HUDEP-2 (cell line): ENCODE data around the gene FOXL2NB.
"Not testable (repeated sequence)": the region's sequence is repeated elsewhere in the genome, so short reads cannot be mapped to it uniquely, and the experiment has no call there.

Experiments used
- DNase-seq, 76 experiments: peaks; one replicate each; lab custom pipeline; 2025; ENCODE audit not compliant: unreplicated experiment in 76 of 76; lab: John Stamatoyannopoulos, UW

FOXL2NB gene

DNA sequence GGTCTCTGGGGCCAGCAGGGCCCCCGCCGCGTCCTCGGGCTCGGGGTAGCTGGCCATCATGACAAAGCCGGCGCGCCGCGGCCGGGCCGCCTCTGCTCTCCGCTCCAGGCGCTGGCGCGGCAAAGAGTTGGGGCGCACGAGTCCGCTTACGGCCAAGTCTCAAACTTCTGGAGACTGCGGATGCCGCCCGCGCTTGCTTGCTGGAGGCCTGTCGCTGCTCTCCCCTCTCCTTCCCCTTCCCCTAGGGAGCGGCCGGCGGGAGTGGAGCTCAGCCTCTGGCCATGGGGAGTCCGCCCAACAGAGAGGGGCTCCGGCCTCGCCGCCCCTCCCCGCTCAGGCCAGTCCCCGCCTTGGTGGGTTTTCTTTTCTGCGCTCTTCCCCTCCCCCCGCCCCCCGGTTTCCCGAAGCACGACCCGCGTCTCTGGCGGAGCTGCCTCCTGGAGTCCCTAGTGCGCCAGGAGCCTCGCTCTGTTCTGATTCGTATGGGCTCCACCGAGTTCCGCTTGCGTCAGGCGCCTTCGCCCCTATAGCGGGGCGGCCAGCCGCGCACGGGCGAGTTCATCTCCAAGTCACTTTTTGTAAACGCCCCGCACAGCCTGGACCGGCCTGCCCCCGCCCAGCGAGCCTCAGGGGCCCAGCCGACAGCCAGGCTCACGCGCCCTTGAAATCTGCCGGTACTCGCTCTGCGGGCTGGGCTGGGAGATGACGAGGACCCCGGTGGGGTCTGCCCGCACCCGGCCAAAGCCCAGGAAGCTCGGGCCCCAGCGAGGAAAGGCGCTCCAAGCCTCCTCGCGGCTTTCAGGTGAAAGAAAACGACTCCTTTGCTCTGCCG is at the start of gene FOXL2NB, which contains the start of gene FOXL2:
Gene FOXL2NB (plus strand): TSS at position 555 of the 832 bp plus-strand sequence. CDS start 148 bp downstream, at position 703.
Gene FOXL2 (minus strand): TSS at position 475 of the 832 bp plus-strand sequence. CDS start 415 bp downstream, at position 60.
- peak in 4 of 76 experiments; percentile 16 to 33 (median 21) for DNase-seq

DNA sequence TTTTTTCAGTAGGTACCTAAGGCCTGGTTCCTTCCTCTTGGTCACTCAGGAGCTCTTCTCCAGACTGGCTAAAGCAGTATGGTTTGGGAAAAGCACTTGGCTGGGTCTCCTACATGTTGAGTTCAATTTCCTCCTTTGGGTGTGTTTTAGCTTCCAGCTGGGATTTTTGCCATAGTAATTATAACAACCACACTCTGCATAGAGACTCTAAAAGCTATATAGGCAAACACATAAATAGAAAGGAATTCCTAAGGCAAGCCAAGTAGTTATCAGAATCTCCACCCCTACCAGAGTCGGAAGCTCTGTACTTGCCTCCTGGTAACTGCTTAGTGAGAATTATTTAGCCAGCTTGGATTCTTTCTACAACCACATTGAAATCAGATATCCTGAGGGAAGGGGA is 48.7 kb upstream of the FOXL2NB start:
- DNase-seq, result no peak

DNA sequence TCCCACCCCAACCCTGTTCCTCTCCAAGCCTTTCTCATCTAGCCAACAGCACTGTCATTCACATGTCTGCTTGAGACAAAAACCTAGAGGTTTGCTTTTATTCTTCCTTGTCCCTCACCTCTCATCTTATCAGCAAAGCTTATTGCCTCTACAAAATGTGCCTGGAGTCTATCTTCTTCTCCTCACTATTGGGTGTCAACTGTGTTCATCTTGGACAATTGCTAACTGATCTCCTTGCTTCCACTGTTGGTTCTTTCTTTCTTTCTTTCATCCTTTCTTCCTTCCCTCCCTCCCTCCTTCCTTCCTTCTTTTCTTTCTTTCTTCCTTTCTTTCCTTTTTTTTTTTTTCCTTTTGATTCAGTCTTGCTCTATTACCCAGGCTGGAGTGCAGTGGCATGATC is 48.3 kb upstream of the FOXL2NB start:
- no peak for DNase-seq

DNA sequence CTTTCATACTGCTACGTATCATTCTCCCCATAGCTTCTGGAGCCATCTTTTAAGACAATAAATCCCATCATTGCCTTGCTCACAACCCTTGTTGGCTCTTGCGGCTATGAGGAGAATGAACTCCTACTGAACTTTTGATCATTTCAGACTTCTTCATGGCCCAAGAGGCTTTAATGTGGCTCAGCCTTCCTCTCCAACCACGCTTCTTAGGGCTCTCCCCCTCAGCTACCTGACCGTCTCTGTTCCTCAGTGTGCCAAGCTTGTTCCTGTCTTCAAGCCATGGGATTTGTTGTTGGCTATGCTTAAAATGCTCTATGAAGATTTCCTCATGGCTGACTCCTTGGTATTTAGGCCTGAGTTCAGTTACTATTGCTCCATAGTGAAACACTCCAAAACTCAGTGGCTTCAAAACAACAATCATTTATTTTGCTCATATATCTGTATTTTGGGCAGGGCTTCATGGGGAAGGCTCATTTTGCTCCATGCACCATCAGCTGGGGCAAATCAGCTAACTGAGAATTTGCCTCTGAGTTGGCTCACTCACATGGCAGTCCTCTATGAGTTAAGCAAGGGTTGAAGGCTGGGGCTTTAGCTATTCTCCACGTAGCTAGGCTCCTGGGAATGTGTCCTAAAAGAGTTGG is 47.5 kb upstream of the FOXL2NB start:
- no peak for DNase-seq

DNA sequence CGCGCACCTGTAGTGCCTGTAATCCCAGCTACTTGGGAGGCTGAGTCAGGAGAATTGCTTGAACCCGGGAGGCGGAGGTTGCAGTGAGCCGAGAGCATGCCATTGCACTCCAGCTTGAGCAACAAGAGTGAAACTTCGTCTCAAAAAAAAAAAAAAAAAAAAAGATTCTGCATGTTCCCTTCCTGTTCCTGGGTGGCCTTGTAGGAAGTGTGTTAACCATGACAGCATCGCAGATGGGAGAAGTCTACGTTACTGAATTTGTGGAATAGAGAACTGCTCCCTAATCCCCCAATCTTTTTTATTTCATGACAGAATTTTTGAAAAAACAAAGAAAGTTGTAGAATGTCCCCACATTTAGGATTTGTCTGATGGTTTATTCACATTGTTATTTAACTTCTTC is 45.5 kb upstream of the FOXL2NB start:
- DNase-seq, result no peak

DNA sequence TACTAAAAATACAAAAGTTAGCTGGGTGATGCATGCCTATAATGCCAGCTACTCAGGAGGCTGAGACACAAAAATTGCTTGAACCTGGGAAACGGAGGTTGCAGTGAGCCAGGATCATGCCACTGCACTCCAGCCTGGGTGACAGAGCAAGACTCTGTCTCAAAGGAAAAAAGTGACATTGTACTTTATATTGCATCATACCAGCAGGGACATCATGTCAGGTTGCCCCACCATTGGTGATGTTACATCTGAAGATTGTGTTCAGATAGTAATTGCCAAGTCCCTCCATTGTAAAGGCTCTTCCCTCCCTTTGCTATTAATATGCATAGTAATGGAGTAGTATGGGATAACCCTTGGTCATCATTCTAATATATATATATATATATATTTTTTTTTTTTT is 44.8 kb upstream of the FOXL2NB start:
- no peak for DNase-seq

DNA sequence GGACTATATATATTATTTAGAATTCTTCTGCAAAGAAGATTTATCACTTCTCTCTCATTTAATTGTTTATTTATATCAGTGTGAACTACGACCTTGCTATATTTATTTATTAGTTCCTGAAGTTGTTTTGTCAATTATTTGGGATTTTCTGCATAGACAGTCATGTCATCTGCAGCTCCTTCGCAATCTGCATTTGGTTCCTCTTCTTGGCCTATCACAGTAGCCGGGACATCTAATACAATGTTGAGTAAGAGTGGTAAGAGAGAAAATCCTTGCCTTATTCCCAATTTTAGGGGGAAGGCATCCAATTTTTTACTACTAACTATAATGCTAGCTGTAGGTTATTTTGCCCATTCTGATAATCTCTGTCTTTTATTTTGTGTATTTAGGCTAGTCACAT is 39.5 kb upstream of the FOXL2NB start:
- no peak for DNase-seq

DNA sequence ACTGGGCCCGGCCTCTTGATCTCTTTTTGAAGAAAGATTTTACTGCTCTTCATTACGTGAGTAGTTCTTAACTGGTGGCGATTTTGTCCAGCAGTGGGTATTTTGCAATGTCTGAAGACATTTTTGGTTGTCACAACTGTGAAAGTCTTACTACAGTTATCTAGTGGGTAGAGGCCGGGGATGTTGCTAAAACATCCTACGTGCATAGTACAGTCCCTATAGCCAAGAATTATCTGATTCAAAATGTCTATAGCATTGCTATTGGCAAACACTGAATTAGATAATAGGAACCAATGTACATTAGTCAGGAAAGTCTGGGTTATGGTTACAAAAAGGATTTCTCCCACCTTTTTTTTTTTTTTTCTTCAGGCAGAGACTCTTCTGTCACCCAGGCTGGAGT is 38.2 kb upstream of the FOXL2NB start:
- no peak for DNase-seq

DNA sequence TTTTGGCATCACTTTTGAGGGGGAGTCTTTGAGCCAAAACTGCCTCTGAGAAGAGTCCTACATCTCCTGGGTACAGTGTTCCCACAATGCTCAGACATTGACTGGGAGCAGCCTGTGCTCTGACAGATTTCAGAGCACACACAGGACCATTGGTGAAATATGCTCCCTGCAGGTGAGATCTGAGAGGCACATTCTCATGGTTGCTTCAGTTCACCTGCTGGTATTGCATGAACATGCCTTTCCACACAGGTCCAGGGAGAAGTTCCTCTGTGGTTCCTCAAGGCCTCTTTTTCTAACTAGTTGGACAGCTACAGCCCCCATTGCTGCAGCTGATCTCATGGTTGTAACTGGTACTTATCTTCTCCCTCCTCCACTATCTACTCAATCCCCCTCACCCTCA is 37.1 kb upstream of the FOXL2NB start:
- no peak for DNase-seq

DNA sequence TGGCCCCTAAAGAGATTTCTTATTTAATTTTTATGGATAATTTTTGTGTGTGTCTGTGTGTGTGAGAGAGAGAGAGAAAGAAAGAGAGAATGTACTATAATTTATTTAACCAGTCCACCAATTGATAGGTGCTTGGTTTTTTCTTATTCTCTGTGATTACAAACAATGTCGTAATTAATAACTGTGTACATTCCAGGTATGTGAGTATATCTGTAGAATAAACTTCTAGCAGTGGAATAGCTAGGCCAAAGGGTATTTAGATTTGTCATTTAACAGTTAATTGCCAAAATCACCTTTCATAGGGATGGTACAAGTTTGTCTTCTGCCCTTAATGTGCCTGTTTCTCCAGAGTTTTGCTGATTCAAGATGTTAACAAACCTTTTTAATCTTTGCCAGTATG is 35.4 kb upstream of the FOXL2NB start:
- DNase-seq, result no peak

DNA sequence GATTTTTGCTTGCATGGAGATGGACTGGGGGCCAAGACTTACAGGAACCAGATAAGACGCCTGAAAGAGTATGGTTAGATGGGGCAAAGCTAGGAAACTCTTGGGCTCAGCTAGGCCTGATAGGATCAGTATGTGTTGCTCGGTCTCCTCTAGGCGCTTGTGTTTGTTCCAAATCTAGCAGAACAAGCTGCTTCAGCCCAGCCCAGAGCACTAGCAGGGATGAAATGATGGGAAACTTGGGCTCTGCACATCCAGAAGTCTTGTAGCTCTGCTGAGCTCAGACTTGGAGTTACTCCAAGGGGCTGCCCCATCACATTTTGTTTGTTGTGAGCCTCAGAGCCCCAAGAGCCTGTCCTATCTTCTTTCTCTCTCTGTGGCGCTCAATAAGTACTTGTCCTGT is 34.8 kb upstream of the FOXL2NB start:
- DNase-seq, result peak in 51 of 76 experiments; percentile 2 to 67 (median 25)

DNA sequence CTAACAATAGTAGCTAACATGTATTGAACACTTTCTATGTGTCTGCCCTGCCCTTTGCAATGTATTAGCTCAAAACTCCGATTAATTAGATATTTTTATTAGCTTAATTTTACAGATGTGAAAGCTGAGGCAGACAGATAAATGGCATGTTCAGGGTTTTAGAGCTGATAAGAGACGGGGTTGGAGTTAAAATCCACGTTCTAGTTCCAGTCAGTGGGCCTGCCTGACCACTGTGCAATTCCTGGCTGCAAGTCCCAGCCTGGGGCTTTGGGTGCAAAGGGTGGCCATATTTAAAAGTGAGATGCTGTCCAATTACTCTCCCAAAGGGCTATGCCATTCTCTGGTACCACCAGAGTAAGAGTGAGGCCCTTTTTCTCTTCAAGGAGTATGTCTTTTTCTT is 33.3 kb upstream of the FOXL2NB start:
- no peak for DNase-seq

DNA sequence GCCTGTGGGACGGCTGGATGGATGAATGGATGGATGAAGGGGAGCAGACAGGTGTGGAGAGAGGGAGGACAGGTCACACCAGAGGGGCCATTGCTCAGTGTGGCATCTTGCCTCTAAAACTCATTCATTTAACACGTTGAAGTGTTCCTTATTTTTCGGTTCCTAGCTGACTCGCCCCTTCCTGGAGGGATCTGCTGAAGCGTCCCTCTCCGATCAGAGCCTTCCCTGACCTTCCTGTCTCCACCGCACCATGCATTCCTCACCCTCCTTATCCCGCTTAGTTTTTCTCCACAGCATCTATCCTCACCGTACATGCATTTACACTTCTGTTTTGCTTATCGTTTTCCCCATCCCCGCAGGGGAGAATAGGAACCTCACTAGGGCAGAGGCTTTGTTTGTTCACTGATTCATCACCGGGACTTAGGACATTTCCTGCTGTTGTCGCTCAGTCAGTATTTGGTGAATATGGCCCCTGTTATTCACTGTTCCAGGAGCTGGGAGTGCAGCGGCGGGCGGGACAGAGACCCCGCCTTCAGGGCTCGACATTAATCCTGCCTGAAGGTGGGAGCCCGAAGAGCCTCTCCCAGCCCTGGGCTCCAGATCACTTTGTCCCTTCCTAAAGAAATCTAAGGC is 32.0 kb upstream of the FOXL2NB start:
- peak in 1 of 76 experiments; percentile 66 for DNase-seq

DNA sequence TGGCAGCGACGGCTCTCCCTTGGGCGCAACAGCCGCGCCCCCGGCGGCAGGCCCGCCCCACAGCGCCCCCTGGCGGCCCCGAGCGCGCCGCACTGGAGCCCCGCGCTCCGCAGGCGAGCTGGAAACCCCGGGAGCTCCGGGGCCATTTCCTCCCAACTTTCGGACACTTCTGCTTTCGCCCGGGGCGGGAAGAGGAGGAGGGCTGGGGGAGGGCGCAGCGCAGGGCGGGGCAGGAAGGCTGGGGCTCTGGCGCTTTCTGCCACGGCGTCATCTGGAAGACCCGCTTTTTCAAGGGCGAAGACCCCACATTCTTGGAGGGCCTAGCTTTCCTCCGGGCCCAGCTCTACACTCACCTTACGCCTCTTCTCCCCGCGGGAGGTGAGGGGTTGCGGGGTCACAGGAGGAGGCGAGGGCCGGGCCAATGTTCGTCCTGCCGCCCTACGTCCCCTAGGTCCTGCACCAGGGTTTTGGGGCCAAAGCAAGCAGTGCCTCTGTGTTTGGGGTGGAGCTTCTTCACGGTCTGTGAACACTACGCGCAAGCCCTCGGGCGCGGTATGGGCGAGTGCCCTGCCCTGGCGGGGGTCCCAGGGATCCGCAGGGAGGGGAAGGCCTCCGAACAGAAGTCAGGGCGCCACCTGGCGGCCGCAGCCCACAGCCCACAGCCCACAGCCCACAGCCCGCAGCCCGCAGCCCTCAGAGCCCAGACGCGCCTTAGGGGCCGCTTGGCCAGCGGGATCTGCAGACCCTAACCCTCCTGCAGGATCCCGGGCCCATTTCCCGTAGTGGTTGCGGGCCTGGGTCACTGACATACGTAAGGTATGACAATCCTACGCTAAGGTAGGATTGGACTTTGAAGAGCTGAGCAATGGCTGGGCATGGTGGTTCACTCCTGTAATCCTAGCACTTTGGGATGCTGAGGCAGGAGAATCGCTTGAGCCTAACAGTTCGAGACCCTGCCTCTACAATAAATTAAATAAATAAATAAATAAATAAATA is 31.2 kb upstream of the FOXL2NB start:
- DNase-seq, result peak in 75 of 76 experiments; percentile 27 to 96 (median 85)

DNA sequence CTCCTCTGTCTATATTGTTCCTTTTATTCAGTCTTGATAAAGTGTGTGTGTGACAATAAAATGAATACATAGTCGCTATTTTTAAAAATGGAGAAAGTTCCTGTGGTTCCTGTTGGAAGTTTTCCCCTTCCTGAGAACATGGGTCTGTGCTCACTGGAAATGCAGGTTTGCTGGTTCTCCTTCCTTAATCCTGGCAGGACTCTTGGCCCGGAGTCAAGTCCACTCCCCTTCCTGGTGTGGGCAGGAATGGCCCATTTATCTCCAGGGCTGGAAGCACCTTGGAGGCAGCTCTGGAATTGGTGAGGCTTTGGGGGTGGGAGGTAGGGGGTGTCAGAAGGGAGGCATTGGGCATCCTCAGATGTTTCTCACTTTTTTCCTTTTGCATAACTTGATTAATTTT is 30.2 kb upstream of the FOXL2NB start:
- DNase-seq, result no peak

DNA sequence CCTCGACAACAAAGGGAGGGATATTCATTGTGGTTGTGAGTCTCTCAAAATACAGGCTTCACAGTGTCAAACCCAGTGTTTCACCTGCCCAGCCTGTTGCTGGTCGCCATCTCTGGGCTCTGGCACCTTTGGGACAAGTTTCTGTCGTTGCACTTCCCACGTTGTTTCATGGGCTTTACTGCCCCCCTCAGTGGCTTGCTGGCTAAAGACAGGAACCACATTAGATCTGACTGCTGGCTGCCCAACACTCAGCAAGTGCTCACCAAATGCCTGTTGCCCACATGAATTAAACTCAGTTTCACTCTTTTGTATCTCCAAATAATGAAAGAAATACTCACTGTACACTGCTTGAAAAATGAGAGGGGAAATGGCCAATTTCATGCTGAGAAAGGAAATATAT is 27.7 kb upstream of the FOXL2NB start:
- no peak for DNase-seq

DNA sequence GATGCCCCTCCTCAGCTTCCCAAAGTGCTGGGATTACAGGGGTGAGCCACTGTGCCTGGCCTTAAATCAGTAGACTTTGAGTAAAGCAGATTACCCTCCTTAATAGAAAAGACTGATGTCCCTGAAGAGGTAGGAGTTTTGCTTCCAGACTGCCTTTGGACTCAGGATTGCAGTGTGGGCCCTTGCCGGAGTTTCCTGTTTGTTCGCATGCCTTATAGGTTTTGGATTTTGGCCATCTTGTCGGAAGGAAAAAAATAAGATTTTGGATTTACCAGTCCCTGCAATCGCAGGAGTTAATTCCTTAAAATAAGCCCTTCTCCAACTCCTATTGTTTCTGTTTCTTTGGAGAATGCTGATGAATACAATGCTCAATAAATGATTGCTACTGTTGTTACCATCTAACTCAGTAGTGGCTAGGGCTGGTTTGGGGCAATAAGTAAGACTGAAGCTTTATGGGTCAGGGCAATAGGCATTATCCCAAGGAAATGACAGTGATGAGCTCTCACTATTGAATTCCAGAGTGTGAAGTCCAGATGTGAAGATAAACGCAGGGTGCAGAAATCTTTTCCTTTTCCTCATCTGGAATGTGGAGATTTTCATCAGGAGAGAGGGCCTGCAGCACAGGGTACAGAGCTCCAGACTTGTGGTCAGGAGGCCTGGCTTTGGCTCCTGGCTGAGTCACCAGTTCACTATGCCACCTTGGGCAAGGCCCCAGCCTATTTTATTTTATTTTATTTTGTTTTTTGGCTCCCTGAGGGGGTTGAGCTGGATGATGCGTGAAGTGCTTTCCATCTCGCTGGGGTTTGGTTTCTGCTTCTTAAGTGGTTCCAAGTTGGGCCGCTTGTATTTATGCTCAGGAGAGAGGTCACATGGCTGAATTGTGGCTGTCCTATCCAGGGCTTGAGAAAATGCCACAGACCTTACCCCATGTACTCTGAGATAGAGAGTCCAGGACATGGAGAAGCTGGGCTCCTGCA is 25.4 kb upstream of the FOXL2NB start:
- DNase-seq, result no peak

DNA sequence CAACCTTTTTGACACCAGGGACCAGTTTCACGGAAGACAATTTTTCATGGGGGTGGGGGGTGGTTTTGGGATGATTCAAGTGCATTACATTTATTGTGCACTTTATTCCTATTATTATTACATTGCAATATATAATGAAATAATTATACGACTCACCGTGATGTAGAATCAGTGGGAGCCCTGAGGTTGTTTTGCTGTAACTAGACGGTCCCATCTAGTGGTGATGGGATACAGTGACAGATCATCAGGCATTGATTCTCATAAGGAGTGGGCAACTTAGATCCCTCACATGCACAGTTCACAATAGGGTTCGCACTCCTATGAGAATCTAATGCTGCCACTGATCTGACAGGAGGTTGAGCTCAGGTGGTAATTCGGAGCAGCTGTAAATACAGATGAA is 24.6 kb upstream of the FOXL2NB start:
- DNase-seq, result not testable (repeated sequence)

DNA sequence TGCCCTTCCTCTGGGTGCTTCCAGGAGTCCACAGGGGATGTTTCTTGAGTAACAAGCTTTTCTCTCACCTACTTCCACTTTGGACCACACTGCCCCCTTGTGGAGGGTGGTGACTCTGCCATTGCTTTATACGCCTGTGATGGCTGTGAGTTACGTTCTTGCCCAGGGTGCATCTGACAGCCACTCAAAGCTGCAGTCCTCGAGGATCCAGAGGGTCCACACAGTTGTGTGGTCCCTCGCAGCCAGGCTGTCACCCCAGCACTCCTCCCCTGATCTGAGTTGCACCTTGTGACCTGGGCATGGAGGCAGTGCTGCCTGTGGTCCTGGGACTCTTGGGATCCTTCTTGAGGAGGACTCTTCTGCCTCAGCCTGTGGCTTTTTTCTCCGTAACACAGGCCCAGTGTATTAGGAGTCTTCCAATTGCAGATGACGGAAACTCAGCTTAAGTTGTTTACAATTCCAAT is 23.5 kb upstream of the FOXL2NB start:
- DNase-seq, result peak in 72 of 76 experiments; percentile 9 to 89 (median 64)
